ENCODE measurements around the gene TRPM2. TPM values are rescaled to one million over a fixed set of nuclear protein-coding genes. Genes with fewer than 3 reads are reported as not detected.

Gene TRPM2
- total and polyA plus RNA-seq, 2 donors (not counting 3 experiments of a cell fraction or from before 2014, with no cell fraction given) = not detected

DNA sequence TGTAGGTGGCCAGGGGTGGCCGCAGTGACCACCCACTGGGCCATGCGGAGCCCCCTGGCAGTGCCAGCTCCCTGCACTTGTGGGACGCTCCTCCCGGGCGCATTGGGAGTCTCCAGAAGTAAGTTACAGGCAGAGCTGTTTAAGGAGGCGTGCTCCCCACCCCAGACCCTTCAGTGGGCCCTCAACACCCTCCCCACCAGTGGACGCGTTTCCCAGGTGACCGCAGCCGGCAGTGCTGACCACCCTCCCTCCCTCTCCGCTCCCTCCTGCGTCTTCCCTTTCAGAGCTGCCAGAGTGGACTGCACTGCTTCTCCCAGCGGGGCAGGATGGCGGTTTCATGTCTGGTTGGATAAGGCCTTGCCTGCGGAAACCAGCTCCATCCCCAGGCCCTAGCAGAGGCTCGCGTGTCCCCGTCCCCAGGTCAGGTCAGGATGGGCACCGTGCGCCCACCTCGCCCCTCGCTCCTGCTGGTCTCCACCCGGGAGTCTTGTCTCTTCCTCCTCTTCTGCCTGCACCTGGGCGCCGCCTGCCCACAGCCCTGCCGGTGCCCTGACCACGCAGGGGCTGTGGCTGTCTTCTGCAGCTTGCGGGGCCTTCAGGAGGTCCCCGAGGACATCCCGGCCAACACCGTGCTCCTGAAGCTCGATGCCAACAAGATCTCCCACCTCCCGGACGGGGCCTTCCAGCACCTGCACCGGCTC lies 102.9 kb downstream of the TRPM2 start:
- FAIRE-seq (no peak), DNase-seq (ENCODE audit: low read depth, low spot score) (peak; percentile 5)
- Histone ChIP-seq H3K4me2 (ENCODE audit: insufficient read depth, low read length) (peak overlapping the region; percentile 53), H3K27me3 (ENCODE audit: control insufficient read depth in 2 of 2, insufficient read depth in 2 of 2, low read length in 2 of 2) (peaks cover 0 to 3% of the 10 kb centered on the region in 2 experiments), H3K9me3 (replicated peaks; ENCODE audit: control insufficient read depth, insufficient read depth, low read length) (no peaks in the 10 kb centered on the region), H3K4me3 (replicated peaks in 1 of 3; ENCODE audit: insufficient read depth in 1 of 3, low read depth in 1 of 3, low read length in 3 of 3) (peak overlapping the region in 2 of 3 experiments; percentile 62 to 64), H2AFZ (ENCODE audit: low read depth, low read length) (peak overlapping the region; percentile 84), H3K9me1 (replicated peaks; ENCODE audit: control insufficient read depth, extremely low read depth, insufficient read depth, low read length) (no peaks in the 10 kb centered on the region), H3K4me1 (ENCODE audit: control insufficient read depth, extremely low read depth, insufficient read depth, low read length) (no peaks in the 10 kb centered on the region), H3K27ac (ENCODE audit: insufficient read depth, low read depth, low read length) (no peak overlapping the region), H4K20me1 (replicated peaks; ENCODE audit: control insufficient read depth, extremely low read depth, insufficient read depth, low read length) (no peaks in the 10 kb centered on the region), H3K9ac (replicated peaks; ENCODE audit: extremely low read depth, insufficient read depth, low read length) (no peak overlapping the region), H3K36me3 (ENCODE audit: control insufficient read depth in 2 of 2, extremely low read depth in 1 of 2, insufficient read depth in 2 of 2, low read length in 2 of 2) (no peaks in the 10 kb centered on the region), H3K79me2 (ENCODE audit: control insufficient read depth, insufficient read depth, low read length) (no peaks in the 10 kb centered on the region)
- dilution Hi-C loops (cut with MboI; ENCODE audit: extremely low pct_ligation_motif_present, low sequenced_read_pairs) = no loop called here
- CTCF ChIA-PET = interaction anchor here (1.0 kb wide), 2 partner anchors 24 to 337 kb away, joined by 3 read pairs; no protein-coding TSS in a partner anchor
- no TSS peak for BruUV-seq (replicated peaks)
- POLR2A ChIA-PET = no interaction called here
- intact Hi-C loops (cut with micrococcal nuclease) = loop anchor here (10.0 kb wide), 1 partner anchor 112 kb away; no protein-coding TSS in a partner anchor
- TF ChIP-seq POLR2AphosphoS5 (IDR thresholded peaks at IDR 0.05; ENCODE audit: insufficient read depth, low read depth, low read length) (no peak), MYC (IDR thresholded peaks at IDR 0.05; ENCODE audit: low read depth, low read length) (no peak), POLR2A (IDR thresholded peaks at IDR 0.05; ENCODE audit: low read depth, low read length) (no peak), GATA2 (IDR thresholded peaks at IDR 0.05; ENCODE audit: insufficient read depth, insufficient read length, low read depth, low read length) (no peak), EZH2 (IDR thresholded peaks at IDR 0.05; ENCODE audit: borderline replicate concordance, low read depth, low read length, severe bottlenecking) (no peak), JUN (IDR thresholded peaks at IDR 0.05; ENCODE audit: borderline replicate concordance, insufficient read depth, insufficient read length, low read depth) (no peak), FOS (IDR thresholded peaks at IDR 0.05; ENCODE audit: borderline replicate concordance, insufficient read depth, low read length) (no peak)
- TF ChIP-seq, protein P1, sequence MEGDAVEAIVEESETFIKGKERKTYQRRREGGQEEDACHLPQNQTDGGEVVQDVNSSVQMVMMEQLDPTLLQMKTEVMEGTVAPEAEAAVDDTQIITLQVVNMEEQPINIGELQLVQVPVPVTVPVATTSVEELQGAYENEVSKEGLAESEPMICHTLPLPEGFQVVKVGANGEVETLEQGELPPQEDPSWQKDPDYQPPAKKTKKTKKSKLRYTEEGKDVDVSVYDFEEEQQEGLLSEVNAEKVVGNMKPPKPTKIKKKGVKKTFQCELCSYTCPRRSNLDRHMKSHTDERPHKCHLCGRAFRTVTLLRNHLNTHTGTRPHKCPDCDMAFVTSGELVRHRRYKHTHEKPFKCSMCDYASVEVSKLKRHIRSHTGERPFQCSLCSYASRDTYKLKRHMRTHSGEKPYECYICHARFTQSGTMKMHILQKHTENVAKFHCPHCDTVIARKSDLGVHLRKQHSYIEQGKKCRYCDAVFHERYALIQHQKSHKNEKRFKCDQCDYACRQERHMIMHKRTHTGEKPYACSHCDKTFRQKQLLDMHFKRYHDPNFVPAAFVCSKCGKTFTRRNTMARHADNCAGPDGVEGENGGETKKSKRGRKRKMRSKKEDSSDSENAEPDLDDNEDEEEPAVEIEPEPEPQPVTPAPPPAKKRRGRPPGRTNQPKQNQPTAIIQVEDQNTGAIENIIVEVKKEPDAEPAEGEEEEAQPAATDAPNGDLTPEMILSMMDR (IDR thresholded peaks at IDR 0.05; ENCODE audit: extremely low read depth in 1 of 2, insufficient read depth in 1 of 2, low read depth in 1 of 2, low read length in 2 of 2) = no peak
- TF ChIP-seq, protein P2, sequence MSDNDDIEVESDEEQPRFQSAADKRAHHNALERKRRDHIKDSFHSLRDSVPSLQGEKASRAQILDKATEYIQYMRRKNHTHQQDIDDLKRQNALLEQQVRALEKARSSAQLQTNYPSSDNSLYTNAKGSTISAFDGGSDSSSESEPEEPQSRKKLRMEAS (IDR thresholded peaks at IDR 0.05; ENCODE audit: insufficient read depth, insufficient read length) = no peak

Data from endothelial cell of umbilical vein (primary cell).